HEK293 (cell line): ENCODE results near the gene ZNF79.

Experiments used
- BCL11A ChIP-seq: fragments of 450-650 bp; formaldehyde crosslinking; IDR thresholded peaks from 2 replicates; pipeline ENCODE4 v1.5.1; 2016; ENCODE audit warnings: low read depth, missing biosample characterization, missing genetic modification characterization
- PRDM1 ChIP-seq: fragments of 450-650 bp; formaldehyde crosslinking; IDR thresholded peaks from 2 replicates; pipeline ENCODE4; 2016; ENCODE audit warnings: missing biosample characterization, missing genetic modification characterization
- SP2 ChIP-seq: fragments of 450-650 bp; formaldehyde crosslinking; IDR thresholded peaks from 2 replicates; pipeline ENCODE4 v1.5.1; 2016; ENCODE audit warnings: missing biosample characterization, missing genetic modification characterization
- YY1 ChIP-seq: fragments of 450-650 bp; formaldehyde crosslinking; IDR thresholded peaks from 2 replicates; pipeline ENCODE4 v1.5.1; 2018; ENCODE audit warnings: missing biosample characterization, missing genetic modification characterization
- ZNF239 ChIP-seq: fragments of 450-650 bp; formaldehyde crosslinking; IDR thresholded peaks from 2 replicates; pipeline ENCODE4 v1.5.1; 2016; ENCODE audit warnings: missing biosample characterization, missing genetic modification characterization
- ZNF274 ChIP-seq, 2 experiments: fragments of 200-500 bp in 1 of 2; fragments of 450-650 bp in 1 of 2; sonication (Bioruptor generic) in 1 of 2; formaldehyde crosslinking in 1 of 2; IDR thresholded peaks; 2 replicates each; pipeline versions ENCODE4 v1.5.1 to v1.6.1; 2014 to 2016; ENCODE audit warnings: borderline replicate concordance in 1 of 2, inconsistent platforms in 1 of 2, low read length in 1 of 2, missing biosample characterization in 1 of 2, missing genetic modification characterization in 1 of 2
- ZNF416 ChIP-seq: fragments of 450-650 bp; formaldehyde crosslinking; IDR thresholded peaks from 2 replicates; pipeline ENCODE4 v1.5.1; 2016; ENCODE audit warnings: missing biosample characterization, missing genetic modification characterization
- ZNF785 ChIP-seq: fragments of 450-650 bp; formaldehyde crosslinking; IDR thresholded peaks from 2 replicates; pipeline ENCODE4 v1.5.1; 2016; ENCODE audit warnings: missing biosample characterization, missing genetic modification characterization
- TF ChIP-seq, protein P1 (sequence below): fragments of 450-650 bp; formaldehyde crosslinking; IDR thresholded peaks from 2 replicates; pipeline ENCODE4 v1.5.1; 2016; ENCODE audit warnings: missing biosample characterization, missing genetic modification characterization
- TF ChIP-seq, protein P2 (sequence below): fragments of 450-650 bp; formaldehyde crosslinking; IDR thresholded peaks from 2 replicates; pipeline ENCODE4 v1.5.1; 2016; ENCODE audit warnings: missing biosample characterization, missing genetic modification characterization, low read depth
- TF ChIP-seq, protein P3 (sequence below): fragments of 450-650 bp; formaldehyde crosslinking; IDR thresholded peaks from 2 replicates; pipeline ENCODE4 v1.5.1; 2016; ENCODE audit warnings: missing biosample characterization, missing genetic modification characterization

DNA sequence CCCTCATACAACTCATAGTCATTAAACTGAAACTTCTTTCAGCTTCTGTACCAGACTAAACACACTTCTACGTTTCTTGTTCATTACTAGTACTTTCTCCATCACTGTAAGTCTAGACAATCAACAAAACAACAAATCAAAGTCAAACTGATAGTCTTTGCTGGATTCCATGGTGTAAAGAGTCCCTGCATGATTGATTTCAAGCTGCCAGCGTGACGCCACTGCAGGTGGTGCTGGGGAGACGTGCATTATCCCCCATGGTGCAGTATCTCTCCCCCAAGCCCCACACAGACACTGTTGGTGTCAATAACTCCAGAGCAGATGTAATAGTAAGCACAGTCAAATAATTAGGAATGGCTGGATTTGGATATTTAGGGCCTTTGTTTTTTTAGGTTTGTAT is 37.9 kb upstream of the ZNF79 start:
- TF ChIP-seq YY1 (tag by site-specific recombination): no peak
- TF ChIP-seq ZNF416 (tag by site-specific recombination): no peak
- no peak for TF ChIP-seq ZNF785
- TF ChIP-seq, protein P1, sequence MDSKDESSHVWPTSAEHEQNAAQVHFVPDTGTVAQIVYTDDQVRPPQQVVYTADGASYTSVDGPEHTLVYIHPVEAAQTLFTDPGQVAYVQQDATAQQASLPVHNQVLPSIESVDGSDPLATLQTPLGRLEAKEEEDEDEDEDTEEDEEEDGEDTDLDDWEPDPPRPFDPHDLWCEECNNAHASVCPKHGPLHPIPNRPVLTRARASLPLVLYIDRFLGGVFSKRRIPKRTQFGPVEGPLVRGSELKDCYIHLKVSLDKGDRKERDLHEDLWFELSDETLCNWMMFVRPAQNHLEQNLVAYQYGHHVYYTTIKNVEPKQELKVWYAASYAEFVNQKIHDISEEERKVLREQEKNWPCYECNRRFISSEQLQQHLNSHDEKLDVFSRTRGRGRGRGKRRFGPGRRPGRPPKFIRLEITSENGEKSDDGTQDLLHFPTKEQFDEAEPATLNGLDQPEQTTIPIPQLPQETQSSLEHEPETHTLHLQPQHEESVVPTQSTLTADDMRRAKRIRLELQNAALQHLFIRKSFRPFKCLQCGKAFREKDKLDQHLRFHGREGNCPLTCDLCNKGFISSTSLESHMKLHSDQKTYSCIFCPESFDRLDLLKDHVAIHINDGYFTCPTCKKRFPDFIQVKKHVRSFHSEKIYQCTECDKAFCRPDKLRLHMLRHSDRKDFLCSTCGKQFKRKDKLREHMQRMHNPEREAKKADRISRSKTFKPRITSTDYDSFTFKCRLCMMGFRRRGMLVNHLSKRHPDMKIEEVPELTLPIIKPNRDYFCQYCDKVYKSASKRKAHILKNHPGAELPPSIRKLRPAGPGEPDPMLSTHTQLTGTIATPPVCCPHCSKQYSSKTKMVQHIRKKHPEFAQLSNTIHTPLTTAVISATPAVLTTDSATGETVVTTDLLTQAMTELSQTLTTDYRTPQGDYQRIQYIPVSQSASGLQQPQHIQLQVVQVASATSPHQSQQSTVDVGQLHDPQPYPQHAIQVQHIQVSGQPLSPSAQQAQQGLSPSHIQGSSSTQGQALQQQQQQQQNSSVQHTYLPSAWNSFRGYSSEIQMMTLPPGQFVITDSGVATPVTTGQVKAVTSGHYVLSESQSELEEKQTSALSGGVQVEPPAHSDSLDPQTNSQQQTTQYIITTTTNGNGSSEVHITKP (tag by site-specific recombination): no peak
- no peak for TF ChIP-seq BCL11A
- no peak for TF ChIP-seq ZNF274 (IDR thresholded peaks at IDR 0.05; ENCODE audit: low read length)
- no peak for TF ChIP-seq ZNF274 (tag by site-specific recombination; IDR thresholded peaks at IDR 0.05; ENCODE audit: borderline replicate concordance)
- TF ChIP-seq, protein P2, sequence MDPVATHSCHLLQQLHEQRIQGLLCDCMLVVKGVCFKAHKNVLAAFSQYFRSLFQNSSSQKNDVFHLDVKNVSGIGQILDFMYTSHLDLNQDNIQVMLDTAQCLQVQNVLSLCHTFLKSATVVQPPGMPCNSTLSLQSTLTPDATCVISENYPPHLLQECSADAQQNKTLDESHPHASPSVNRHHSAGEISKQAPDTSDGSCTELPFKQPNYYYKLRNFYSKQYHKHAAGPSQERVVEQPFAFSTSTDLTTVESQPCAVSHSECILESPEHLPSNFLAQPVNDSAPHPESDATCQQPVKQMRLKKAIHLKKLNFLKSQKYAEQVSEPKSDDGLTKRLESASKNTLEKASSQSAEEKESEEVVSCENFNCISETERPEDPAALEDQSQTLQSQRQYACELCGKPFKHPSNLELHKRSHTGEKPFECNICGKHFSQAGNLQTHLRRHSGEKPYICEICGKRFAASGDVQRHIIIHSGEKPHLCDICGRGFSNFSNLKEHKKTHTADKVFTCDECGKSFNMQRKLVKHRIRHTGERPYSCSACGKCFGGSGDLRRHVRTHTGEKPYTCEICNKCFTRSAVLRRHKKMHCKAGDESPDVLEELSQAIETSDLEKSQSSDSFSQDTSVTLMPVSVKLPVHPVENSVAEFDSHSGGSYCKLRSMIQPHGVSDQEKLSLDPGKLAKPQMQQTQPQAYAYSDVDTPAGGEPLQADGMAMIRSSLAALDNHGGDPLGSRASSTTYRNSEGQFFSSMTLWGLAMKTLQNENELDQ (tag by site-specific recombination): no peak
- TF ChIP-seq, protein P3, sequence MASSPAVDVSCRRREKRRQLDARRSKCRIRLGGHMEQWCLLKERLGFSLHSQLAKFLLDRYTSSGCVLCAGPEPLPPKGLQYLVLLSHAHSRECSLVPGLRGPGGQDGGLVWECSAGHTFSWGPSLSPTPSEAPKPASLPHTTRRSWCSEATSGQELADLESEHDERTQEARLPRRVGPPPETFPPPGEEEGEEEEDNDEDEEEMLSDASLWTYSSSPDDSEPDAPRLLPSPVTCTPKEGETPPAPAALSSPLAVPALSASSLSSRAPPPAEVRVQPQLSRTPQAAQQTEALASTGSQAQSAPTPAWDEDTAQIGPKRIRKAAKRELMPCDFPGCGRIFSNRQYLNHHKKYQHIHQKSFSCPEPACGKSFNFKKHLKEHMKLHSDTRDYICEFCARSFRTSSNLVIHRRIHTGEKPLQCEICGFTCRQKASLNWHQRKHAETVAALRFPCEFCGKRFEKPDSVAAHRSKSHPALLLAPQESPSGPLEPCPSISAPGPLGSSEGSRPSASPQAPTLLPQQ (tag by site-specific recombination): no peak
- no peak for TF ChIP-seq ZNF239
- no peak for TF ChIP-seq SP2 (tag by site-specific recombination)
- TF ChIP-seq PRDM1 (tag by site-specific recombination): no peak
